CD8-positive, alpha-beta memory T cell (primary cell): ENCODE data around the gene VEGFC. TPM values are rescaled to one million over a fixed set of nuclear protein-coding genes. Genes with fewer than 3 reads are reported as not detected.

ENCODE experiments used
- CTCF ChIA-PET: fragments of 350-600 bp; sonication (Branson Sonifier 250); formaldehyde crosslinking; loops from one replicate; lab custom pipeline; 2021; ENCODE audit warnings: antibody characterized with exemption; lab: Charles Lee
- POLR2A ChIA-PET: fragments of 350-600 bp; sonication (Branson Sonifier 250); formaldehyde crosslinking; loops from one replicate; lab custom pipeline; 2021; ENCODE audit warnings: antibody characterized with exemption; lab: Charles Lee
- DNase-seq, 5 donors: peaks; one replicate each; pipeline versions ENCODE4 v3.0.0 to v3.0.0-alpha.2; 2020 to 2022; ENCODE audit warnings: mixed read lengths in 1 of 5
- H3K27ac ChIP-seq: one replicate; pipeline ENCODE4 v1.7.0; 2013; ENCODE audit warnings: low read depth, mild to moderate bottlenecking, low read length, moderate library complexity
- H3K27me3 ChIP-seq: 2 replicates; pipeline ENCODE4 v1.7.0; 2013; ENCODE audit warnings: low read length, mild to moderate bottlenecking; ENCODE audit not compliant: insufficient read depth, poor library complexity, severe bottlenecking
- H3K36me3 ChIP-seq: 2 replicates; pipeline ENCODE4 v1.7.0; 2013; ENCODE audit warnings: mild to moderate bottlenecking, low read length, moderate library complexity; ENCODE audit not compliant: insufficient read depth
- H3K4me1 ChIP-seq: 2 replicates; pipeline ENCODE4 v1.7.0; 2013; ENCODE audit warnings: mild to moderate bottlenecking, low read length, moderate library complexity; ENCODE audit not compliant: insufficient read depth
- H3K4me3 ChIP-seq: 2 replicates; pipeline ENCODE4 v1.7.0; 2013; ENCODE audit warnings: mild to moderate bottlenecking, low read length
- H3K9me3 ChIP-seq: 2 replicates; pipeline ENCODE4 v1.7.0; 2013; ENCODE audit warnings: mild to moderate bottlenecking, low read length
- H3K27ac Mint-ChIP-seq, 8 donors: one replicate each; pipeline ENCODE4 v1.8.0; 2020 to 2021; ENCODE audit warnings: mixed read lengths in 8 of 8, mild to moderate bottlenecking in 6 of 8, inconsistent platforms in 3 of 8, moderate library complexity in 3 of 8
- H3K27me3 Mint-ChIP-seq, 2 donors: one replicate each; pipeline ENCODE4 v1.8.0; 2020 to 2021; ENCODE audit warnings: mixed read lengths in 2 of 2, mild to moderate bottlenecking in 1 of 2, moderate library complexity in 1 of 2
- H3K36me3 Mint-ChIP-seq, 3 donors: one replicate each; pipeline ENCODE4 v1.8.0; 2020 to 2021; ENCODE audit warnings: mixed read lengths in 3 of 3, inconsistent platforms in 1 of 3, mild to moderate bottlenecking in 1 of 3
- H3K4me1 Mint-ChIP-seq, 3 donors: one replicate each; pipeline ENCODE4 v1.8.0; 2020 to 2021; ENCODE audit warnings: mixed read lengths in 3 of 3, inconsistent platforms in 1 of 3, mild to moderate bottlenecking in 1 of 3
- H3K4me3 Mint-ChIP-seq, 7 donors: one replicate each; pipeline ENCODE4 v1.8.0; 2020 to 2021; ENCODE audit warnings: mixed read lengths in 7 of 7, mild to moderate bottlenecking in 6 of 7, moderate library complexity in 4 of 7, inconsistent platforms in 2 of 7
- H3K9me3 Mint-ChIP-seq, 5 donors: one replicate each; pipeline ENCODE4 v1.8.0; 2020 to 2022; ENCODE audit warnings: mixed read lengths in 5 of 5, mild to moderate bottlenecking in 3 of 5, moderate library complexity in 2 of 5, inconsistent platforms in 1 of 5
- polyA plus RNA-seq: library from polyadenylated mRNA; unstranded; fragments of 300-500 nt; fragmentation: Illumina TruSeq; gene quantifications from one replicate; pipeline ENCODE4 v1.2.3, GENCODE V29; 2021
- total RNA-seq, 2 experiments: library from RNA; stranded (reverse); gene quantifications; one replicate each; pipeline ENCODE4 v1.2.3, GENCODE V29; 2021

VEGFC gene
- total and polyA plus RNA-seq, 3 experiments from 2014 or later = not detected

- ChIA-PET CTCF (interaction anchor here (0.9 kb wide), 1 partner anchor 94 kb away, joined by 3 read pairs; no protein-coding TSS in a partner anchor), POLR2A (no interaction called here)
- peaks cover 0 to 18% (median 5%) of the 10 kb centered on the region in 5 donors for H3K9me3 Mint-ChIP-seq
- Histone ChIP-seq H3K4me3 (no peak overlapping the region), H3K36me3 (no peaks in the 10 kb centered on the region), H3K27me3 (no peaks in the 10 kb centered on the region), H3K27ac (no peak overlapping the region), H3K9me3 (no peaks in the 10 kb centered on the region), H3K4me1 (no peaks in the 10 kb centered on the region)
- no peak overlapping the region for H3K4me3 Mint-ChIP-seq
- no peaks in the 10 kb centered on the region for H3K4me1 Mint-ChIP-seq
- no peaks in the 10 kb centered on the region for H3K36me3 Mint-ChIP-seq
- DNase-seq = no peak
- no peaks in the 10 kb centered on the region for H3K27me3 Mint-ChIP-seq
- no peak overlapping the region for H3K27ac Mint-ChIP-seq
Measured at GRCh38 chr4:176769514-176769913, 23.2 kb downstream of the VEGFC start.

GRCh38 chr4:176767183-176767582, 25.5 kb downstream of the VEGFC start:
- Mint-ChIP-seq H3K4me1 (no peaks in the 10 kb centered on the region), H3K36me3 (no peaks in the 10 kb centered on the region), H3K9me3 (peaks cover 0 to 18% (median 5%) of the 10 kb centered on the region in 5 donors), H3K27me3 (no peaks in the 10 kb centered on the region), H3K27ac (no peak overlapping the region), H3K4me3 (no peak overlapping the region)
- ChIA-PET POLR2A (no interaction called here), CTCF (no interaction called here)
- H3K4me3 ChIP-seq = no peak overlapping the region
- no peak for DNase-seq
- H3K4me1 ChIP-seq = no peaks in the 10 kb centered on the region
- H3K27ac ChIP-seq = no peak overlapping the region
- H3K9me3 ChIP-seq = no peaks in the 10 kb centered on the region
- H3K27me3 ChIP-seq = no peaks in the 10 kb centered on the region
- H3K36me3 ChIP-seq = no peaks in the 10 kb centered on the region

- H3K27me3 Mint-ChIP-seq = peaks cover 0 to 2% of the 10 kb centered on the region in 2 donors
- no peaks in the 10 kb centered on the region for H3K36me3 ChIP-seq
- H3K9me3 ChIP-seq = no peaks in the 10 kb centered on the region
- H3K9me3 Mint-ChIP-seq = peaks cover 0 to 18% (median 5%) of the 10 kb centered on the region in 5 donors
- CTCF ChIA-PET = no interaction called here
- no peaks in the 10 kb centered on the region for H3K4me1 ChIP-seq
- H3K27ac Mint-ChIP-seq = no peak overlapping the region
- no peak overlapping the region for H3K4me3 ChIP-seq
- H3K4me3 Mint-ChIP-seq = no peak overlapping the region
- no peaks in the 10 kb centered on the region for H3K4me1 Mint-ChIP-seq
- no peaks in the 10 kb centered on the region for H3K36me3 Mint-ChIP-seq
- H3K27ac ChIP-seq = no peak overlapping the region
- no peaks in the 10 kb centered on the region for H3K27me3 ChIP-seq
- POLR2A ChIA-PET = no interaction called here
- DNase-seq = no peak
Measured at GRCh38 chr4:176762661-176763308, 29.9 kb downstream of the VEGFC start.

- H3K36me3 Mint-ChIP-seq = no peaks in the 10 kb centered on the region
- CTCF ChIA-PET = no interaction called here
Measured at GRCh38 chr4:176761872-176762271, 30.9 kb downstream of the VEGFC start.

GRCh38 chr4:176760471-176760870, 32.3 kb downstream of the VEGFC start:
- no peaks in the 10 kb centered on the region for H3K27me3 ChIP-seq
- peaks cover 0 to 9% (median 4%) of the 10 kb centered on the region in 5 donors for H3K9me3 Mint-ChIP-seq
- H3K36me3 ChIP-seq = no peaks in the 10 kb centered on the region
- no peak overlapping the region for H3K27ac Mint-ChIP-seq
- H3K27ac ChIP-seq = no peak overlapping the region
- peaks cover 0 to 3% of the 10 kb centered on the region in 2 donors for H3K27me3 Mint-ChIP-seq
- no peaks in the 10 kb centered on the region for H3K4me1 Mint-ChIP-seq
- no peak overlapping the region for H3K4me3 Mint-ChIP-seq
- H3K9me3 ChIP-seq = no peaks in the 10 kb centered on the region
- ChIA-PET POLR2A (no interaction called here), CTCF (no interaction called here)
- H3K4me3 ChIP-seq = no peak overlapping the region
- DNase-seq = no peak
- no peaks in the 10 kb centered on the region for H3K36me3 Mint-ChIP-seq
- H3K4me1 ChIP-seq = no peaks in the 10 kb centered on the region

More at GRCh38 chr4:176761872-176762271, 30.9 kb downstream of the VEGFC start:
- Mint-ChIP-seq H3K4me1 (no peaks in the 10 kb centered on the region), H3K27me3 (peaks cover 0 to 2% of the 10 kb centered on the region in 2 donors), H3K27ac (no peak overlapping the region), H3K9me3 (peaks cover 0 to 16% (median 5%) of the 10 kb centered on the region in 5 donors), H3K4me3 (no peak overlapping the region)
- DNase-seq = no peak
- POLR2A ChIA-PET = no interaction called here
- Histone ChIP-seq H3K9me3 (no peaks in the 10 kb centered on the region), H3K27me3 (no peaks in the 10 kb centered on the region), H3K27ac (no peak overlapping the region), H3K4me3 (no peak overlapping the region), H3K4me1 (no peaks in the 10 kb centered on the region), H3K36me3 (no peaks in the 10 kb centered on the region)

- Histone ChIP-seq H3K27me3 (no peaks in the 10 kb centered on the region), H3K36me3 (no peaks in the 10 kb centered on the region), H3K4me1 (no peaks in the 10 kb centered on the region), H3K9me3 (no peaks in the 10 kb centered on the region), H3K27ac (no peak overlapping the region), H3K4me3 (no peak overlapping the region)
- no peak for DNase-seq
- Mint-ChIP-seq H3K27ac (no peak overlapping the region), H3K36me3 (no peaks in the 10 kb centered on the region), H3K9me3 (peaks cover 0 to 4% (median 0%) of the 10 kb centered on the region in 5 donors), H3K4me3 (no peak overlapping the region), H3K4me1 (no peaks in the 10 kb centered on the region), H3K27me3 (peaks cover 0 to 3% of the 10 kb centered on the region in 2 donors)
- ChIA-PET CTCF (no interaction called here), POLR2A (no interaction called here)
Measured at GRCh38 chr4:176758731-176759130, 34.0 kb downstream of the VEGFC start.

GRCh38 chr4:176758323-176758722, 34.4 kb downstream of the VEGFC start:
- Mint-ChIP-seq H3K27ac (no peak overlapping the region), H3K36me3 (no peaks in the 10 kb centered on the region), H3K9me3 (peaks cover 0 to 4% (median 0%) of the 10 kb centered on the region in 5 donors), H3K4me1 (no peaks in the 10 kb centered on the region), H3K4me3 (no peak overlapping the region), H3K27me3 (peaks cover 0 to 3% of the 10 kb centered on the region in 2 donors)
- ChIA-PET CTCF (no interaction called here), POLR2A (no interaction called here)
- no peak overlapping the region for H3K4me3 ChIP-seq
- DNase-seq = no peak
- H3K4me1 ChIP-seq = no peaks in the 10 kb centered on the region
- no peak overlapping the region for H3K27ac ChIP-seq
- H3K9me3 ChIP-seq = no peaks in the 10 kb centered on the region
- no peaks in the 10 kb centered on the region for H3K36me3 ChIP-seq
- no peaks in the 10 kb centered on the region for H3K27me3 ChIP-seq

GRCh38 chr4:176755613-176756012, 37.1 kb downstream of the VEGFC start:
- no peaks in the 10 kb centered on the region for H3K9me3 ChIP-seq
- DNase-seq = no peak
- no peak overlapping the region for H3K4me3 Mint-ChIP-seq
- H3K4me1 ChIP-seq = no peaks in the 10 kb centered on the region
- H3K9me3 Mint-ChIP-seq = peaks cover 0 to 3% (median 0%) of the 10 kb centered on the region in 5 donors
- no peak overlapping the region for H3K27ac ChIP-seq
- no peak overlapping the region for H3K4me3 ChIP-seq
- no peaks in the 10 kb centered on the region for H3K36me3 ChIP-seq
- CTCF ChIA-PET = no interaction called here
- no peaks in the 10 kb centered on the region for H3K36me3 Mint-ChIP-seq
- H3K27ac Mint-ChIP-seq = no peak overlapping the region
- no peaks in the 10 kb centered on the region for H3K4me1 Mint-ChIP-seq
- H3K27me3 ChIP-seq = no peaks in the 10 kb centered on the region
- POLR2A ChIA-PET = no interaction called here
- H3K27me3 Mint-ChIP-seq = peaks cover 0 to 3% of the 10 kb centered on the region in 2 donors
